Hepatocyte (in vitro differentiated cells): ENCODE results near the gene ASTN2. TPM values are rescaled to one million over a fixed set of nuclear protein-coding genes. Genes with fewer than 3 reads are reported as not detected.

Experiments
- DNase-seq: peaks from one replicate; pipeline ENCODE4 v3.0.0-alpha.2; 2016; ENCODE audit warnings: low spot score
- H2AFZ ChIP-seq: fragments of 200-600 bp; sonication (generic); 2 replicates; pipeline ENCODE4 v1.6.0; 2016; ENCODE audit warnings: antibody characterized with exemption, mild to moderate bottlenecking
- H3K27ac ChIP-seq: fragments of 200-600 bp; sonication (generic); 2 replicates; pipeline ENCODE4 v1.5.1; 2016; ENCODE audit warnings: mild to moderate bottlenecking
- H3K27me3 ChIP-seq: fragments of 200-600 bp; sonication (generic); 2 replicates; pipeline ENCODE4 v1.6.1; 2016
- H3K36me3 ChIP-seq: fragments of 200-600 bp; sonication (generic); replicated peaks from 2 replicates; pipeline ENCODE4 v1.5.1; 2016; ENCODE audit warnings: low read depth; ENCODE audit not compliant: insufficient read depth
- H3K4me1 ChIP-seq: fragments of 200-600 bp; sonication (generic); 2 replicates; pipeline ENCODE4 v1.5.1; 2016; ENCODE audit warnings: mild to moderate bottlenecking, moderate library complexity; ENCODE audit not compliant: insufficient read depth
- H3K4me2 ChIP-seq: fragments of 200-600 bp; sonication (generic); 2 replicates; pipeline ENCODE4 v1.6.0; 2016
- H3K4me3 ChIP-seq: fragments of 200-600 bp; sonication (generic); 2 replicates; pipeline ENCODE4 v1.5.1; 2016; ENCODE audit warnings: mild to moderate bottlenecking
- H3K79me2 ChIP-seq: fragments of 200-600 bp; sonication (generic); 2 replicates; pipeline ENCODE4 v1.6.0; 2017; ENCODE audit warnings: mild to moderate bottlenecking
- H3K9me2 ChIP-seq: fragments of 200-600 bp; sonication (generic); replicated peaks from 2 replicates; pipeline ENCODE4 v1.6.0; 2017; ENCODE audit warnings: mild to moderate bottlenecking; ENCODE audit not compliant: insufficient read depth
- H3K9me3 ChIP-seq: fragments of 200-600 bp; sonication (generic); 2 replicates; pipeline ENCODE4 v1.5.1; 2016; ENCODE audit warnings: low read depth, mild to moderate bottlenecking
- H4K20me1 ChIP-seq: fragments of 200-600 bp; sonication (generic); 2 replicates; pipeline ENCODE4 v1.6.0; 2016; ENCODE audit warnings: mild to moderate bottlenecking; ENCODE audit not compliant: insufficient read depth, poor library complexity, severe bottlenecking
- CTCF ChIP-seq: fragments of 200-600 bp; sonication (generic); IDR thresholded peaks from 2 replicates; pipeline ENCODE4 v1.5.1; 2016; ENCODE audit warnings: antibody characterized with exemption, mild to moderate bottlenecking; ENCODE audit not compliant: poor library complexity
- EZH2 ChIP-seq: fragments of 200-600 bp; sonication (generic); IDR thresholded peaks from 2 replicates; pipeline ENCODE4 v1.6.1; 2016; ENCODE audit warnings: antibody characterized with exemption, mild to moderate bottlenecking, borderline replicate concordance
- EZH2phosphoT487 ChIP-seq: fragments of 200-600 bp; sonication (generic); IDR thresholded peaks from one replicate; pipeline ENCODE4 v1.6.1; 2018; ENCODE audit warnings: antibody characterized with exemption, mild to moderate bottlenecking, low read depth, moderate library complexity; ENCODE audit not compliant: unreplicated experiment, severe bottlenecking
- WGBS: methylation state at CpG from one replicate; pipeline ENCODE4 v1.1.6; 2016; ENCODE audit warnings: low lambda C conversion rate; ENCODE audit errors: missing lambda C conversion rate; 5-methylcytosine and 5-hydroxymethylcytosine counted together
- polyA plus RNA-seq: library from polyadenylated mRNA; unstranded; fragments of >200 nt; fragmentation: Nextera tagmentation; extraction: Ambion mirVana; gene quantifications from 2 replicates; pipeline ENCODE4 v1.2.1, GENCODE V29; 2016
- total RNA-seq: library from RNA; depleted of rRNA; stranded (reverse); fragments of >200 nt; gene quantifications from 2 replicates; pipeline ENCODE4 v1.2.3, GENCODE V29; 2014

Gene ASTN2
- total and polyA plus RNA-seq, 2 experiments from 2014 or later, result 6.4 to 8.4 TPM

GRCh38 chr9:117008461-117008860 lies 406.4 kb downstream of the ASTN2 start:
- no peak for TF ChIP-seq EZH2phosphoT487
- no peak for TF ChIP-seq EZH2
- no peak for TF ChIP-seq CTCF

GRCh38 chr9:117002686-117003085 lies 412.2 kb downstream of the ASTN2 start:
- TF ChIP-seq CTCF (no peak), EZH2phosphoT487 (no peak), EZH2 (no peak)
- H3K9me2 ChIP-seq, result no peaks in the 10 kb centered on the region

More at GRCh38 chr9:117008461-117008860, 406.4 kb downstream of the ASTN2 start:
- Histone ChIP-seq H3K36me3 (no peaks in the 10 kb centered on the region), H3K4me1 (no peaks in the 10 kb centered on the region), H3K4me3 (no peak overlapping the region), H4K20me1 (no peaks in the 10 kb centered on the region), H2AFZ (no peak overlapping the region), H3K9me2 (no peaks in the 10 kb centered on the region), H3K27ac (no peak overlapping the region), H3K79me2 (no peaks in the 10 kb centered on the region), H3K4me2 (no peak overlapping the region), H3K9me3 (no peaks in the 10 kb centered on the region), H3K27me3 (no peaks in the 10 kb centered on the region)
- no peak for DNase-seq

GRCh38 chr9:117000834-117001233 lies 414.0 kb downstream of the ASTN2 start:
- no peak overlapping the region for H3K27ac ChIP-seq
- no peaks in the 10 kb centered on the region for H4K20me1 ChIP-seq
- H3K79me2 ChIP-seq, result no peaks in the 10 kb centered on the region
- no peak overlapping the region for H3K4me3 ChIP-seq
- no peak overlapping the region for H3K4me2 ChIP-seq
- no peak for TF ChIP-seq EZH2
- TF ChIP-seq CTCF, result no peak
- TF ChIP-seq EZH2phosphoT487, result no peak
- H3K9me2 ChIP-seq, result no peaks in the 10 kb centered on the region
- H3K27me3 ChIP-seq, result no peaks in the 10 kb centered on the region
- DNase-seq, result no peak
- no peaks in the 10 kb centered on the region for H3K4me1 ChIP-seq
- no peaks in the 10 kb centered on the region for H3K9me3 ChIP-seq
- H2AFZ ChIP-seq, result no peak overlapping the region
- no peaks in the 10 kb centered on the region for H3K36me3 ChIP-seq

More at GRCh38 chr9:117002686-117003085, 412.2 kb downstream of the ASTN2 start:
- WGBS, result 78% methylated on average over 3 of the region's 3 CpGs
- DNase-seq, result no peak
- H3K27ac ChIP-seq, result no peak overlapping the region
- H3K4me2 ChIP-seq, result no peak overlapping the region
- no peaks in the 10 kb centered on the region for H3K9me3 ChIP-seq
- H3K36me3 ChIP-seq, result no peaks in the 10 kb centered on the region
- H3K4me3 ChIP-seq, result no peak overlapping the region
- no peak overlapping the region for H2AFZ ChIP-seq
- no peaks in the 10 kb centered on the region for H3K79me2 ChIP-seq
- H4K20me1 ChIP-seq, result no peaks in the 10 kb centered on the region
- no peaks in the 10 kb centered on the region for H3K4me1 ChIP-seq
- H3K27me3 ChIP-seq, result no peaks in the 10 kb centered on the region

- no peak overlapping the region for H3K4me2 ChIP-seq
- H3K27me3 ChIP-seq, result no peaks in the 10 kb centered on the region
- TF ChIP-seq CTCF, result no peak
- H3K36me3 ChIP-seq, result no peaks in the 10 kb centered on the region
- H3K9me2 ChIP-seq, result no peaks in the 10 kb centered on the region
- no peak for DNase-seq
- no peaks in the 10 kb centered on the region for H3K79me2 ChIP-seq
- H3K4me3 ChIP-seq, result no peak overlapping the region
- no peaks in the 10 kb centered on the region for H3K4me1 ChIP-seq
- H4K20me1 ChIP-seq, result no peaks in the 10 kb centered on the region
- H3K27ac ChIP-seq, result no peak overlapping the region
- H3K9me3 ChIP-seq, result no peaks in the 10 kb centered on the region
- WGBS, result 95% methylated on average over 2 of the region's 2 CpGs
- no peak overlapping the region for H2AFZ ChIP-seq
These were observed 414.6 kb downstream of the ASTN2 start for GRCh38 chr9:117000196-117000723.
